Measurements from ENCODE around the gene GALNT9.

DNA sequence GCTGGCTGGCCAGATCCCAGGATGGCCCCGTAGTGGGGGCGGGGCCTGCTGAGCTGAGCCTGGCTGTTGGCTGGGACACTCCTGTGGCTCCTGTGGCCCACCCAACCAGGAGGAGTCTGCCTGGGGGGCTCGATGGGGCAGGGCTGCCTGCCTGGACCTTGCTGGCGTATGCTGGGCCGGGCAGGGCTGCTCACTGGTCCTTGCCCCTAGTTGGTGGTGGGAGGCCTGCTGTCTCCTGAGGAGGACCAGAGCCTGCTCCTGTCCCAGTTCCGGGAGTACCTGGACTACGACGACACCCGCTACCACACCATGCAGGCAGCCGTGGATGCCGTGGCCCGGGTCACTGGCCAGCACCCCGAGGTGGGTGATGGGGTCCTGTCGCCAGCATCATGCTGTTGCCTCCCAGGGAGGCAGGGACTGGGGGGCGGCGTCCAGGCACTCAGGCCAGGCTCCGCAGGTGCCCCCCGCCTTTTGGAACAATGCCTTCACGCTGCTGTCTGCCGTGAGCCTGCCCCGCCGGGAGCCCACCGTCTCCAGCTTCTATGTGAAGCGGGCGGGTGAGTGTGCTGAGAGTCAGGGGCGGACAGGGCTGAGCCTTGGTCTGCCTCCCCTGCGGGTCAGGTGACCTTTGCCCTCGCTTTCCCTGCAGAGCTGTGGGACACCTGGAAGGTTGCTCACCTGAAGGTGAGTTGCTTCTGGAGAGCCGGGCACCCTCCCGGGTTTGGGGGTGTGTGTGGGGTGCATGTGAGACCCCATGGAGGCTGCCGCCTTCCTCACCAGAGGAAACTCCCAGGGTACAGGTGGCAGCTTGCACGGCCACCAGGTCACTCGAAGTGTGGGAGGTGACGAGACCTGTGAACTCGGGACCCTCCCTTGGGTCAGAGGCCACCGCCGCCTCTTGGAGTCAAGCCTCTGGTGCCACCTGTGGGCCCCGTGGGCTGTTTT, 181.7 kb downstream of the GALNT9 start:
- TF ChIP-seq, protein P1, sequence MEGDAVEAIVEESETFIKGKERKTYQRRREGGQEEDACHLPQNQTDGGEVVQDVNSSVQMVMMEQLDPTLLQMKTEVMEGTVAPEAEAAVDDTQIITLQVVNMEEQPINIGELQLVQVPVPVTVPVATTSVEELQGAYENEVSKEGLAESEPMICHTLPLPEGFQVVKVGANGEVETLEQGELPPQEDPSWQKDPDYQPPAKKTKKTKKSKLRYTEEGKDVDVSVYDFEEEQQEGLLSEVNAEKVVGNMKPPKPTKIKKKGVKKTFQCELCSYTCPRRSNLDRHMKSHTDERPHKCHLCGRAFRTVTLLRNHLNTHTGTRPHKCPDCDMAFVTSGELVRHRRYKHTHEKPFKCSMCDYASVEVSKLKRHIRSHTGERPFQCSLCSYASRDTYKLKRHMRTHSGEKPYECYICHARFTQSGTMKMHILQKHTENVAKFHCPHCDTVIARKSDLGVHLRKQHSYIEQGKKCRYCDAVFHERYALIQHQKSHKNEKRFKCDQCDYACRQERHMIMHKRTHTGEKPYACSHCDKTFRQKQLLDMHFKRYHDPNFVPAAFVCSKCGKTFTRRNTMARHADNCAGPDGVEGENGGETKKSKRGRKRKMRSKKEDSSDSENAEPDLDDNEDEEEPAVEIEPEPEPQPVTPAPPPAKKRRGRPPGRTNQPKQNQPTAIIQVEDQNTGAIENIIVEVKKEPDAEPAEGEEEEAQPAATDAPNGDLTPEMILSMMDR (IDR thresholded peaks at IDR 0.05; ENCODE audit: low read depth, low read length) = no peak
- no peak for TF ChIP-seq EZH2phosphoT487 (IDR thresholded peaks at IDR 0.05; ENCODE audit: low read depth)

All from OCI-LY3 (cell line).